HG03432 (cell line): ENCODE results near the gene LHX4.

Experiments
- ATAC-seq: cut with Tn5 transposase; IDR thresholded peaks from one replicate; pipeline ENCODE4 v1.9.1; 2021; ENCODE audit warnings: mild to moderate bottlenecking, moderate library complexity; ENCODE audit not compliant: unreplicated experiment

The LHX4 gene

GRCh38 chr1:180229483-180230415, at the start of gene LHX4:
Gene LHX4, plus strand, starts transcription at chr1:180230264. Its CDS starts 266 bp downstream, at chr1:180230530.
- peak; percentile 57 for ATAC-seq

GRCh38 chr1:180181048-180181447, 49.0 kb upstream of the LHX4 start:
- ATAC-seq, result no peak

- no peak for ATAC-seq
Observed at GRCh38 chr1:180181996-180182642, 47.9 kb upstream of the LHX4 start.

GRCh38 chr1:180182643-180183311, 47.3 kb upstream of the LHX4 start:
- ATAC-seq, result no peak

GRCh38 chr1:180183426-180183825, 46.6 kb upstream of the LHX4 start:
- ATAC-seq, result no peak

- ATAC-seq, result no peak
Observed at GRCh38 chr1:180184041-180184440, 46.0 kb upstream of the LHX4 start.

- no peak for ATAC-seq
Observed at GRCh38 chr1:180185281-180185680, 44.8 kb upstream of the LHX4 start.

- ATAC-seq, result no peak
Observed at GRCh38 chr1:180185971-180186645, 44.0 kb upstream of the LHX4 start.

GRCh38 chr1:180186831-180187230, 43.2 kb upstream of the LHX4 start:
- ATAC-seq, result no peak

- ATAC-seq, result no peak
Observed at GRCh38 chr1:180187626-180188025, 42.4 kb upstream of the LHX4 start.

GRCh38 chr1:180188091-180188506, 42.0 kb upstream of the LHX4 start:
- no peak for ATAC-seq

- no peak for ATAC-seq
Observed at GRCh38 chr1:180188684-180189175, 41.3 kb upstream of the LHX4 start.

- no peak for ATAC-seq
Observed at GRCh38 chr1:180190091-180190490, 40.0 kb upstream of the LHX4 start.

GRCh38 chr1:180192172-180192571, 37.9 kb upstream of the LHX4 start:
- ATAC-seq, result no peak

- no peak for ATAC-seq
Observed at GRCh38 chr1:180193141-180194047, 36.7 kb upstream of the LHX4 start.

- ATAC-seq, result no peak
Observed at GRCh38 chr1:180194048-180194425, 36.0 kb upstream of the LHX4 start.

- ATAC-seq, result no peak
Observed at GRCh38 chr1:180194546-180195207, 35.4 kb upstream of the LHX4 start.

GRCh38 chr1:180195401-180195800, 34.7 kb upstream of the LHX4 start:
- ATAC-seq, result no peak

GRCh38 chr1:180195916-180196315, 34.1 kb upstream of the LHX4 start:
- ATAC-seq, result no peak
